ENCODE measurements around the gene UBE2I.

The UBE2I gene

GRCh38 chr16:1308036-1308976, 1.1 kb upstream of the UBE2I start:
- H3K27me3 ChIP-seq (ENCODE audit: insufficient read depth, low read depth, severe bottlenecking) = no peaks in the 10 kb centered on the region
- peaks cover 31% of the 10 kb centered on the region for H3K36me3 ChIP-seq
- no peak for DNase-seq
- peak overlapping the region; percentile 100 for H3K27ac ChIP-seq
- no peak for TF ChIP-seq CTCF (IDR thresholded peaks at IDR 0.05; ENCODE audit: low read depth, low read length)
- no peaks in the 10 kb centered on the region for H3K9me3 ChIP-seq (ENCODE audit: severe bottlenecking)
- peak overlapping the region; percentile 70 for H3K4me3 ChIP-seq (ENCODE audit: low read depth, low read length)

GRCh38 chr16:1309888-1310831, 724 bp downstream of the UBE2I start:
- TF ChIP-seq CTCF (IDR thresholded peaks at IDR 0.05; ENCODE audit: low read depth, low read length) = no peak
- Histone ChIP-seq H3K27ac (peak overlapping the region; percentile 83), H3K36me3 (peaks cover 48% of the 10 kb centered on the region)

DNA sequence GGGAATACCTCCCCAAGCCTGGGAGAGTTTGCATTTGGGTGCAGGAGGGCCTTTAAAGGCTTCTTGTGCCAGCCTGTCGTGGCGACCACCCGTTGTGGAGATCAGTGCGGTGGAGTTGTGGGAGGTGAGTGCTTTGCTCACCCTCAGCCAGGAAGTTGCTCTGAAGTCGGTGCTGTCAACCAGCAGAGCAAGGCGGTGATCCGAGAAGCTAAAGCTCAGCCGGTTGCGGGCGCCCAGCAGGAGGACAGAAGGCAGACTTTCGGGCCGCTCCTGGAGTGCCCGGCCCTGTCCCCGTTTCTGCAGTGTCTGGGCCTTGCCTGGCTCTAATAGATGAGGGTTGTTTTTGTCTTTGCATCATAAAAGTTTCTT, 1.4 kb downstream of the UBE2I start:
- H3K9me3 ChIP-seq (ENCODE audit: severe bottlenecking) = no peaks in the 10 kb centered on the region
- no peak for DNase-seq
- peaks cover 55% of the 10 kb centered on the region for H3K36me3 ChIP-seq
- H3K27ac ChIP-seq = peak overlapping the region; percentile 83
- H3K27me3 ChIP-seq (ENCODE audit: insufficient read depth, low read depth, severe bottlenecking) = no peaks in the 10 kb centered on the region
- TF ChIP-seq CTCF (IDR thresholded peaks at IDR 0.05; ENCODE audit: low read depth, low read length) = no peak
- H3K4me3 ChIP-seq (ENCODE audit: low read depth, low read length) = peak overlapping the region; percentile 86

More at GRCh38 chr16:1309888-1310831, 724 bp downstream of the UBE2I start:
- no peaks in the 10 kb centered on the region for H3K9me3 ChIP-seq (ENCODE audit: severe bottlenecking)
- peak overlapping the region; percentile 86 for H3K4me3 ChIP-seq (ENCODE audit: low read depth, low read length)
- DNase-seq = no peak
- no peaks in the 10 kb centered on the region for H3K27me3 ChIP-seq (ENCODE audit: insufficient read depth, low read depth, severe bottlenecking)

- peaks cover 59% of the 10 kb centered on the region for H3K36me3 ChIP-seq
Observed at GRCh38 chr16:1311212-1311737, 1.8 kb downstream of the UBE2I start.

More at GRCh38 chr16:1311212-1311737, 1.8 kb downstream of the UBE2I start:
- Histone ChIP-seq H3K9me3 (ENCODE audit: severe bottlenecking) (no peaks in the 10 kb centered on the region), H3K27ac (no peak overlapping the region; the same call in 1 of the 2 replicates), H3K4me3 (ENCODE audit: low read depth, low read length) (peak overlapping the region; percentile 86), H3K27me3 (ENCODE audit: insufficient read depth, low read depth, severe bottlenecking) (no peaks in the 10 kb centered on the region)
- no peak for TF ChIP-seq CTCF (IDR thresholded peaks at IDR 0.05; ENCODE audit: low read depth, low read length)
- DNase-seq = no peak
